MV-4-11 (cell line): ENCODE data around the gene NR3C1.
A peak's percentile ranks its signal among the peaks of the same experiment; 100 is the strongest.

Source experiments
- DNase-seq: peaks from one replicate; lab custom pipeline; 2025; lab: John Stamatoyannopoulos, UW

The NR3C1 gene

DNA sequence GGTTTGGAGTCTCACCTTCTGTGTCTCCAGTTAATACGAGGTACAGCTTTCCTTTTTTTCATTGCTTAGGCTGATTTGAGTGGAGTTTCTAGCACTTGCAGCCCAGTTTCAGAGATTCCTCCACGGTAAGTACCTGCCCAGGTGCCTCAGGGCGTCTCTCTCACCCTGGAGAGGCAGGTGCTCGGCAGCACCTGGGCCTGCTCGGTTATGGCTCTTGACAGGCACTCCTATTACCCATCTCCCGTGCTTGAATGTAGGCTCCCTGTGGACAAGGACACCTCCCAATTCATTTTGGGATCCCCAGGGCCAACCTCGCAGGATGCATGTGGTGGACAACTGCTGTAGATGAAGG, 144.3 kb downstream of the NR3C1 start:
- DNase-seq = no peak

DNA sequence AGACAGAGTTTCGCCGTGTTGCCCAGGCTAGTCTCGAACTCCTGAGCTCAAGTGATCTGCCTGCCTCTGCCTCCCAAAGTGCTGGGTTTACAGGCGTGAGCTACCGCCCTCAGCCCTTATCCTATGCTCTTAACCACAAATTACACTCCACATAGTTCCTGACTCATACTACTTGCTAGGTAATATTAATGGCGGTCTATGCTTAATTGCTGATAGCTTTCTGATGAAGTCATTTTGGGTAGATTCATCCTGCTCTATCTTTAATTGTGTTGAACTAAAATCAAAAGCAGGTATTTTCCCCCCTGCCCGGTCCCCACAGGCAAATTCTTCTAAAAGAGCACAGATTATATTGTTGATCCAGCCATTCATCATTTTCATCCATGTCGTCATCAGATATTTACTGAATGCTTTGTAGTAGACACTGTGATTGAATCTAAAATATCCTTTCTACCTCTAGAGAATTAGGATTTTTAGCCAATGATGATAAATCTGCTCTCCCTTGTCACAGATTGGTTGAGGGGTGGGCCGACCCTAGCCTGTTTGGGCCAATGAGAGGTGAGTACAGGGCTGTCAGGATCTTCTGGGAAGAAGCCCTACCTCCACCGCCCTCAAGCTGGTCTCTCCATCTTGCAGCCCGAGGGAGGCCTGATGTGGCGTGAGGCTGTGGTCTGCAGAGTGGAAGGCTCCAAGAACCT, 144.8 kb downstream of the NR3C1 start:
- DNase-seq = no peak

DNA sequence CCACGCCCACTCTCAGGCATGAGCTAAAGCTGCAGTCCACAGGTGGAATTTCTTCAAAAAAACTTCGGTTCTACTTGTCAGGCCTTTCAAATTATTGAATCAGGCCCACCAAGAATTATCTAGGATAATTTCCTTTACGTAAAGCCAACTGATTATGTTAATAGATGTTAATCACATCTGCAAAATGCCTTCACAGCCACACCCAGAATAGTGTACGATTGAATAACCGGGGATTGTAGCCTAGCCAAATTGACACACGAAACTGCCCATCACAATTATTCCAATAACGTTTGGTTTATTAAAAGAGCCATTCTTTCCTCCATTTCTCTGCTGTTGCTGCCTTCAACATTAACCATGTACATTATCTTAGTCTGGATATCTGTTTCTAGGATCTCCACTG, 148.7 kb downstream of the NR3C1 start:
- no peak for DNase-seq

DNA sequence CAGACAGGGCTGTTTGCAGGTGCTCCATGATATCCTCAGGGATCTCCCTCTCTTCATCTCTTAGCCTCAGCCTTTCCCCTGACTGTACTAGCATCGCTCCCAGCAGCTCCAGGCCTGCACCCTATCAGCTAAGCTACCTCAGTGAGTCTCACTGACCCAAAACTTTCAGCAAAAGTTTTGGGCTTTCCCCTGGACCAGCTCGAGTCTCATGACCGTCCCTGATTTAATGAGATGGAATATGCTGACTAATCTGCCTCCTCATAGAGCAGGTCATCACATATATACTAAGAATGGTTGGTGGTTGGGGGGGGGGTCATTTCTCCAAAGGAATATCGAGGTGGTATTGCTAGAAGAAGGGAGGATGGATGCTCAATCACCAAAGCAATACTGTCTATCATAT, 151.5 kb downstream of the NR3C1 start:
- DNase-seq = no peak

DNA sequence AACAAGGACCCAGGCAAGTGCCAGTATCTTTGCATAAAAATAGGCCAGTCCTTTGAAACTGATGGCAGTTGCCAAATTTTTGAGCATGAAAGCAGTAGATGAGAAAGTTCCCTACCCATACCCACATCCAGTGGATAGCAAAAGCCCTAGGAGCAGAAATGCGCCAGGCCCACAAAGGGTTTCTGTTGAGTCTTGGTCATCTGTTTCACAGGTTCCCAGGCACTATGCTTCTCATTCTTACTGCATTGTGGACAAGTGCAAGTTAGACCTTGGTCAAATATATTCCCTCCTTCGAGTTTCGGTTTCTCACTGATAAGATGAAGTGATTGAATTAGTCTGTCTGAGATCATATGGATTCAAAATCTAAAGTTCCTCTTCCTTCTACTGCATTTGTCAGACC, 152.3 kb downstream of the NR3C1 start:
- peak; percentile 45 for DNase-seq

DNA sequence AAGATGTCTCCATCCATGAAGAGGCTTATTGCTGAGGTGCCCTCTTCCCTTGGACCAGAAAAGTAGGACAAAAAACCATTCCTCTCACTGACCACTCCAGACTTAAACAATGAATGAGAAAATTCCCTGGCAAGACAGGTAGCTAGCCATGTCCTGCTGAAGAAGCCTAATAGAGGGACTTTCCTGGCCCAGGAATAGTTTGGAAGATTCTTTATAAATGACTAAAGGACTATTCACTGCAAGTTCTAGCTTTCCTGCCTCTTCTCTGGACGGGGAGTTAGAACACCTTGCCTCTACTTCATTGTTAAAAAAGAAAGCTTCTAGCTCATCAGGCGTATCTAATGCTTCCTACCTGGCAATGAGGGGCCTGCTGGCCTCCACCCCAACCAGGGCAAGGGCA, 153.6 kb downstream of the NR3C1 start:
- no peak for DNase-seq

DNA sequence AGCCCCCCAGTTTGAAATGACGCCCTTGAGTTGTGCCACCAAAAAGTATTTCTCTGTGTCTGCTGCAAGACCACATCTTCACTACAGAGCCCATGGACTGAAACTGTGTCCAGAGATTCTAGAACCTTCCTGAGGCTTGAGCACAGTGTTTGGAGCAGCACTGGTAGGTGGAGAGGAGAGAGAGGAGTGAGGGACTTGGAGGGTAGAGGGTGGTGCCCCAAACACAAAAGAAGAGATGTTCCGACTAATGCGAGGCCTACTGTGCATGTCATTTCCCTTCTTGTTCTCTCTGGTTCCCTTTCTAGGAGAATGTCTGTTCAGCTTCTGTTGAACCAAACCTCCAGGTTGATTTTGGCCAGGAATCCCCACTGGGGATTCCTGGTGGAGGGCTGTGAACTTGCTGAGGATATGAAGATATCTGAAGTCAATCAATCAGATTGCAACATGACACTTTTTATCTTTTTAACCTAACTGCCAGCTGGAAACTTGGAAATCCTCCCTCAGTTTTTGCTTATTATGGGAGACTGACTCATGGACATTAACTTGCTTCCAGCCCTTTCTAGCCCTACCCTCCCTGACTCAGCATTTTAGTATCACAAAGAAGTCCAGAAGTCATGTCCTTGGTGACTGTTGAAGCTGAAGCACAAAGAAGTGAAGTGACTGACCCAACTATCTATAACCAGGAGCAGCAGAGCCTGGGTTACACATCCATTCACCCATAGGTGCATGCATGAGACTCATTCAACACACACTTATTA, 154.5 kb downstream of the NR3C1 start:
- no peak for DNase-seq

DNA sequence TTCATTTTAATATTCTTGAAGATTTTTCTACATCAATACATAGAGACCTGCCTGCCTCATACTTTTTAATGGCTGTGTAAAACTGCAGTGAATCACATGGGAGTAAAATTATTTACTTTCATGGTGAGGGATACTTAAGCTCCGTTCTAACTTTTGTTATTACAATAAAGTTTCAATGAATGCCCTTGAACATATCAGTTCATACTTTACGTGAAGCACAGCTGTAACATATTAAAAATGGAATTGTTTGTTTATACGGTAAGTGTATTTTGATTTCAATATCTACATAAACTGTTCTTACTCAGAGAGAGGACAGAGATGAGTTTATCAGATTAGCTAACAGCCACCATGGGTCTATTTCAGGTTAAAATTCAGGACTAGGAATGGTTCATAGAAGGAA, 155.1 kb downstream of the NR3C1 start:
- no peak for DNase-seq

DNA sequence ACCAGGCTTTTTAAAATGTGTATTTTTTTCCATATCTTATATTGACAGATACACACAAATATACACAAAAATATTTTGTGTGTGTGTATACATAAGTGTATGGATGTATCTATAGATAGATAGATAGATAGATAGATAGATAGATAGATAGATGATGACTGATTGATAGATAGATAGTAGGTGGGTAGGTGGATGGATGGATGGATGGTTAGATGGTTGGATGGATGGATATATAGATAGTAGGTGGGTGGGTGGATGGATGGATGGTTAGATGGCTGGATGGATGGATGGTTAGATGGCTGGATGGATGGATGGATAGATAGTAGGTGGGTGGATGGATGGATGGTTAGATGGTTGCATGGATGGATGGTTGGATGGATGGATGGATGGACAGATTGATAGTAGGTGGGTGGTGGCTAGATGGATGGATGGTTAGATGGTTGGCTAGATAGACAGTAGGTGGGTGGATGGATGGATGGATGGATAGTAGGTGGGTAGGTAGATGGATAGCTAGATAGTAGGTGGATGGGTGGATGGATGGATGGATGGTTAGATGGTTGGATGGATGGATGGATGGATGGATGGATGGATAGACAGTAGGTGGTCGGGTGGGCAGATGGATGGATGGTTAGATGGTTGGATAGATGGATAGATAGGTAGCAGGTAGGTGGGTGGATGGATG, 156.2 kb downstream of the NR3C1 start:
- no peak for DNase-seq

DNA sequence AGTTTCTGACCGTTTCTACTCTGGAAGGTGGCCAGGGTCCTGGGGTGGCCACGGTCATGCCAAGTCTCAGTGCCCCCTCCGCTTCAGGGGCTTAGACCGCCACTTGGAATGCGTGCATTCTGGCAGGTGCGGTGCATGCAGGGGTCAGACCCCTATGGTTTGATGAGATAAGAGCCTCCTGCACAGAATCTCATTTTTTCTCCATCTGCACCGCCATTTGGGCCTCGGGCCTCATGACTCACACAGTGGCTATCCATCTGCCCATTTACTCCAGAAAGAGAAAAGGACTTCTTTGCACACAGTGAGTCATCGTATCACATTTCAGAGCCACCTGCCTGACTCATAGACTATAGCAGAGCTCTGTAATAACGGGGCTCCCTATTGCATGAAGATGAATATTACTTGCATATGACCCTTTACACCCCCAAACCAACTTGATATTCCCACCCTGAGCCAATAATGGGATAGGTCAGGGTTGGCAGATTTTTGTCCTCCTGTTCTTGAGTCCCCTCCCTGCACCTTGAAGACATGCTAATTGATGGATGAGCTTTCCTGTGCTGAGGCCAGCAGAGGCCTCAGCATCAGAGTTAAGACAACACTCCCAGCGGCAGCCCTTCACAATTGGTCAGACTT, 157.4 kb downstream of the NR3C1 start:
- peak; percentile 9 for DNase-seq

DNA sequence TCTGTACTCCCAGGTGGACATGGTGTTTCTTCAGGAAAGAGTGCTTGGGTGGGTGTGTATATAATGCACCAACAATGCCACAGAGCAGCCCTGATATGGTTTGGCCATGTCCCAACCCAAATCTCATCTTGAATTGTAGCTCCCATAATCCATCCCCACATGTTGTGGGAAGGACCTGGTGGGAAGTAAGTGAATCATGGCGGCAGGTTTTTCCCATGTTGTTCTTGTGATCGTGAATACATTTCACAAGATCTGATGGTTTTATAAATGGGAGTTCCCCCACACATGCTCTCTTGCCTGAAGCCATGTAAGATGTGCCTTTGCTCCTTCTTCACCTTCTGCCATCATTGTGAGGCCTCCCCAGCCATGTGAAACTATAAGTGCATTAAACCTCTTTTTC, 158.5 kb downstream of the NR3C1 start:
- no peak for DNase-seq

DNA sequence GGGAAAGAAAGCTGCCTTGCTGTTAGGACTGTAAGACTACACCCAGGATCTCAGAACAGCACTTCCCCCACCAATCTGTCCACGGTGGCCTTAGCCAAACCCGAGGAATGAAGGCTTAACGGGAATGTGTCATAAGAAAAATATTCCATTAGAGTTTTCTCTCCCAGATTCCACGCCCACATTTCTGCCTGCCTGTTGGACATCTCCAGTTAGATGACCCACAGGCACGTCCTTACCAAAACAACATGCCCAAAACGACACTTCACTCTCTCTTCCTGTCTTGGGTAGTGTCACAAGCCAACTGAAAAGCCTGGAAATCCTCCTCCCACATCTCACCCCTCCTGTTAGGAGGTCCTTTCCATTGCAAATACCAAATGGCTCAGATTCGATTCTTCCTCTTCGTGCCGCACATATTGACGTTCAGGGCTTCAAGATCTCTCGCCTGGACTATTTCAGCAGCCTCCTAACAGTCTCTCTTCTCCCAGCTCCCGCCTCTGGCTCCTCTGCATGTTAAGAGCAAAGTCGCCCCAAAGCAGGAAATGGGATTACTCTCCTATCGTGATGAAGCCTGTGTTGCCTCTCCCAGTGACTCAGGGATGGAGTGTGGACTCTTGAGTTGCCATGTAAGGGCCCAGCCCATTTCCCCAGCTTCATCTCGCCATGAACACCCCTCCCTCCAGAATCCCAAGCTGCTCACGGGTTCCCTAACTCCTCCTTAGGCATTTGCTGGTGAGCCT, 159.3 kb downstream of the NR3C1 start:
- DNase-seq = no peak

DNA sequence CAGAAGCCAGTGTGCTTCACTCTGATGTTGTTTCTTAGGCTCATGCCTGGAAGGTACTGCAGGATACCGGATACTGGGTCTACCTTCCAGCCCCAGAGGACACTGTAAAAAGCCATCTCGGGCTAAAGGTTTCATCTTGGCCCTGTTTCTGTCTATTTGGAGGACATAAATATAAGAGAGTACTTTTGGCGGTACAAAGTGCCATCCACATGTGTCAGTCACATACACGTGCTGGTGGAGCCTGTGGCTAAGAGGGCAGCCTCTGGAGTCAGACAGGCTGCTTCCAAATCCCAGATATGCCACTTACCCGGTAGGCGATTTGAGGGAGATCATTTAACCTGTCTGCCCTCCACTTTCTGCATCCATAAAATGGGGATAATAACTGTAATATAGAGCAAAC, 160.4 kb downstream of the NR3C1 start:
- no peak for DNase-seq

DNA sequence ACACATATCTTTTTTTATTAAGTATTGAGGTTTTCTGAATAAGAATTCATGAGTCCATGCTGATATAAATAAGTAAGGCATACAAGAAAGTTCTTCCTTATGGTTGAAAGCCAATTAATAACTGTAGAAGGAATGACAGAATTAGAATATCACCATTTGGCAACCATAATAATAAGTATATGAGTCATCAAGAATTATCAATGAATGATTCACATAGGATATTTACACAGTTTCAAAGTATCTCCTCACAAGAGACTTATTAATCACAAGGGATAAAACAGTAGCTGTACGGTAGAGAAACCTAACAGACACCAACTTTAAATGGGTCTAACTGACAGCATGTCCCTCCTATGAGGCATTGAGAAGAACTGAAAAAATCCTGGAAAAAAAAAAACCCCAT, 161.6 kb downstream of the NR3C1 start:
- DNase-seq = no peak

DNA sequence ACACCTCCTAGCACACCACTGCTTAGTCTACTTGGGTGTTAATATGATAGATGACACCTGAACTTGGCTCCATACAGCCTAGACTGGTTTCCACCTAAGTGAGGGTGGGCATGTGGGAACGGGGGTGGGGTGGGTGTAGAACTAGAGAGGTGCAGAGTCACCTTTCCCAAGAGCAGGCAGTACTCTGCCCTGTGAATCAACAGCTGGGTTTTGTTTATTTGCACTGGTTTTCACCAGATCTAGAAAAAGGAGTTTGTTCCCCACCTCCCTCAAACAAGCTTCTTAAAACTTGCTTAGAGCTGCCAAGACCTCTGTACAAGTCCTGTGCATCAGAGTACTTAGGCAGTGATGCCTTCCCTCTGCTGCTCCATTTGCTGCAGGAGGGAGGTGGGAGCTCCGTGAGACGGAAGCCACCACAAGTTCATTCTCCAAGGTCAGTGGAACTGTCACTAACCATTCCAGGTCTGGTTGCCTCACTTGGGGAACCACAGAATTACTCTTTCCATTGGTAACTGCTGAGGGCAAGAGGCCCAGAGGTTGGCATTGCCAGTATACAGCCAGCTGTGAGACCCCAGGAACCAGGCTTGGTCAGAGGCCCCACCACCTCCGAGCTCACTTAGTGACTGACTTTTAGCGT, 163.5 kb downstream of the NR3C1 start:
- no peak for DNase-seq

DNA sequence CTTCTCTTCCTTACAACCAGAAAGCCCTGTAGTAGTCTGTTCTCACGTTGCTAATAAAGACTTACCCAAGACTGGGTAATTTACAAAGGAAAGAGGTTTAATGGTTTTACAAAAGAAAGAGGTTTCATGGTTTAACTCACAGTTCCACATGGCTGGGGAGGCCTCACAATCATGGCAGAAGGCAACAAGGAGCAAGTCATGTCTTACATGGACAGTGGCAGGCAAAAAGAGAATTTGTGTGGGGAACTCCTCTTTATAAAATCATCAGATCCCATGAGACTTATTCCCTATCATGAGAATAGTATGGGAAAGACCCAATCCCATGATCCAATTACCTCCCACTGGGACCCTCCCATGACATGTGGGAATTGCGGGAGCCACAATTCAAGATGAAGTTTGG, 164.9 kb downstream of the NR3C1 start:
- DNase-seq = no peak

DNA sequence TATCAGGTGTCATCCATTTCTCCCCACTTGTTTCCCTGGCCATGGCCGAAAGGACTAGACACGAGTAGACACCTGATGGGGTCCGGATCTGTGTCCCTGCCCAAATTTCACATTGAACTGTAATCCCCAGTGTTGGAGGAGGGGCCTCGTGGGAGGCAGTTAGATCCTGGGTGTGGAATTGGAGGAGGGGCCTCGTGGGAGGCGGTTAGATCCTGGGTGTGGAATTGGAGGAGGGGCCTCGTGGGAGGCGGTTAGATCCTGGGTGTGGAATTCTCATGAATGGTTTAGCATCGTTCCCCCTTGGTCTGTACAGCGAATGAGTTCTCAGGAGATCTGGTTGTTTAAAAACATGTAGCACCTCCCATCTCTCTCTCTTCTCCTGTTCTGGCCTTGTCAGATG, 165.8 kb downstream of the NR3C1 start:
- no peak for DNase-seq

DNA sequence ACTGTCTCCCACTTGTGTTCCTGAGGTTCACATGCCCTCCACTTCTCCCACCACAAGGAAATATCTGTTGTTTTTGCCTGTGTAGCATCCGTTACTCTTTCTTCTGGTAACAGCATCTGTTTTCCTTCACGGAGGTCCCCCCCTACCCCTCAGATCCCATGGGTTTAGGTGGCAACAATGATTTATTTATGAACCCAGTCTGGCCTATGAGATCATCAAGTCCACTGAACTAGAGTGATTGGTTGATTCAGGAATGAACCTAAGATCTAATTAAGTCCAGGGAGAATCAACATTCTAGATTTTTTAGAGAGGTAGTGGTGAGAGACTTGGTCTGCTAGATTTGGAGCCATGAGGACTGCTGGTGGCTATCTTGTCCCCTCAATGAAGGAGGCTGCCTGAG, 166.8 kb downstream of the NR3C1 start:
- no peak for DNase-seq

DNA sequence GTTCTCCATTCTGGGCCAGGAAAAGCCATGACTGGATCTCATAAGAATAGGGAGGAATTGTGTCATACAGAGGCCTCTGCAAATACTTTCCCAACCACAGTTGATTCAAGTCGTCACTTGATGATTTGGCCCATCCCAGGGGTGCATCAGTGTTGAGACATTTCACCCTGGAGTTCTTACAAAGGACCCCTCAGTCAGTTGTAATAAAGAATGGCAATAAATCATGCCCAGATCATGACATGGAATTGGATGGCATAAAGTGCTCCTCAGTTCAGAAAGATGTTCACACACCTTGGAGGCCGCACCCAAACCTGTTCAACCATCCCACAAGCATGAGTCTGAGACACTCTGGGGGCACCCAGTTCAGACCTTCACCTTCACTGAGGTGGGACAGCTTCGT, 168.1 kb downstream of the NR3C1 start:
- DNase-seq = no peak

DNA sequence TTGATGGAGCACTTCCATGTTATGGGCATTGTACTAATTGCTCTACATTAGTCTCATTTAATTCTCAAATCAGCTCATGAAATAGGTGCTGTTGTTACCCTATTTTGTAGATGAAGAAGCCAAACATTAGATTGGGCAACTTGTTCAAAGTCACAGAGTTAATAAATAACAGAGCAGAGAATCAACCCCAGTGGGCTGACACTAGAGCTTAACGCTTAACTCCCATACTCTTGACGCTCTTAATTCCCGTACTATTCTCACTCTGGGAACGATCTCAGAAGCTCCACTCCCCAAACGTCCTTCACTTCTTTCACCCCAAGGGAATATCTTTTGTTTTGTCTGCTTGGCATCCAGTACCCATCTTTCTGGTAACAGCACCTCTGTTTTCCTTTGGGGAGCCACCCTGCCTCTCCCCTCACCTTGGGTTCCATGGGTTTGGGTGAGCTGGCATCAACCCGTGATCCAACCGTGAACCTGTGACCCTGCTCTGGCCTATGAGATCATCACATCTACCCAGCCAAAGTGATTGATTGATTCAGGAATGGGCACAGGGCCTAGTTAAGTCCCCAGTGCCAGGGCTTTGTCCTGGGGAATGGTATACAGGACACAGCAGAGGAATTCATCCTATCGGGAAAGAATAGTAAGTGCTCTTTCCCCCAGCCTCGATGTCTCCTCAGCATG, 169.2 kb downstream of the NR3C1 start:
- DNase-seq = no peak

DNA sequence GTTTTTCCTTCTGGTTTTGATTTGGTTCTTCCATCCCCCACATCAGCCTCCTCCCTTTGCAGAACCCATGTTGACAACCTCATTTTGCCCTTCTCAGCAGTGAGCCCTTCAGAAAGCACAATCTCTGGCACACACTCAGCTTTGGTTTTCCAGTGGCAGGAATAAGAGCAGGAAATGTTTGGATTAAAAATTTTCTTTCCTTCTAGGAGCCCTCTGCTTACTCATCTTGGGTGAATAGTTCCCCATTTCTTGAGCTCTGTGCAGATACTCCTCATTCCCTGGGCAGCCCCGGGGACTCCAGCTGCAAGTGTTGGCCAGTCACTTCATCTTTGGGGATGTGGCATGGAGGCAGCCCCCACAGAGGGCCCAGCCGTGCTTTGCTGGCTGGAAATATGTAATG, 170.5 kb downstream of the NR3C1 start:
- DNase-seq = peak; percentile 40
